Smooth muscle cell of the brain vasculature (primary cell): ENCODE data around the gene MIEN1.
"Not testable (repeated sequence)": the region's sequence is repeated elsewhere in the genome, so short reads cannot be mapped to it uniquely, and the experiment has no call there.

Experiments
- DNase-seq: peaks from one replicate; pipeline ENCODE4 v3.0.0-alpha.2; 2012; ENCODE audit warnings: low read depth, low spot score

Gene MIEN1, protein sequence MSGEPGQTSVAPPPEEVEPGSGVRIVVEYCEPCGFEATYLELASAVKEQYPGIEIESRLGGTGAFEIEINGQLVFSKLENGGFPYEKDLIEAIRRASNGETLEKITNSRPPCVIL

DNA sequence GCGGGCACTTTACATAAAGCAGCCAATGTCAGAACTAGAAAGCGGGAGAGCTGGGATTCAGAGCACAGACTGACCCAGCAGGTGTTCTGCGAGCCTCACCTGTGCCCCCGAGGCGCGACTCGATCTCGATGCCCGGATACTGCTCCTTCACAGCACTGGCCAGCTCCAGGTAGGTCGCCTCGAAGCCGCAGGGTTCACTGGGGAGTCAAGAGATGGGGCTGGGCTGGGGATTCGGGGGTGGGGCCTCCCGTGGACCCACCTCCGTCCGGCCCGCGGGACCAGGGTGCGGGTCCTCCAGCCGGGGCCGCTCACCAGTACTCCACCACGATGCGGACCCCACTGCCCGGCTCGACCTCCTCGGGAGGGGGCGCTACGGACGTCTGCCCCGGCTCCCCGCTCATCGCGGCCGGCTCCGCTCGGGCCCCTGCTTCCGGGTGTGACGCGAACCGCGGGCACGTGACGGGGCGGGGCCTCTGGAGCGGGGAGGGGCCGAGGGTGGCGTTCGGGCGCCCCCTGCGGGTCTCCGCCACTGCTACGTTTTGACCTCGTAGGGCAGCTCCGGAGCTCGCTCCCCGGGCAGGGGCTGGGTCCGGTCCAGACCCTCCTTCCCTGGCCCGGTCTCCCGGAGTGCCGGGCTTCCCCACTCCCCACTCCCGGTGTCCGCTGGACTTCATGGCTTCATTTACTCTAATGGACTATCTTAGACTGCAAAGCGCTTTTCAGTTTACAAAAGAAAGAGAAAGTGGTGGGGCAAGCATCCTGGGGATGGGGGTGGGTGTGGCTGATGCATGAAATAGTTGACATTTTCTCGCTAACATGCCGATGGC, at the start of gene MIEN1:
MIEN1 (minus strand) TSS at position 438 of the 827 bp plus-strand sequence; CDS start at position 401, 37 bp downstream.
- DNase-seq, result peak; percentile 44

DNA sequence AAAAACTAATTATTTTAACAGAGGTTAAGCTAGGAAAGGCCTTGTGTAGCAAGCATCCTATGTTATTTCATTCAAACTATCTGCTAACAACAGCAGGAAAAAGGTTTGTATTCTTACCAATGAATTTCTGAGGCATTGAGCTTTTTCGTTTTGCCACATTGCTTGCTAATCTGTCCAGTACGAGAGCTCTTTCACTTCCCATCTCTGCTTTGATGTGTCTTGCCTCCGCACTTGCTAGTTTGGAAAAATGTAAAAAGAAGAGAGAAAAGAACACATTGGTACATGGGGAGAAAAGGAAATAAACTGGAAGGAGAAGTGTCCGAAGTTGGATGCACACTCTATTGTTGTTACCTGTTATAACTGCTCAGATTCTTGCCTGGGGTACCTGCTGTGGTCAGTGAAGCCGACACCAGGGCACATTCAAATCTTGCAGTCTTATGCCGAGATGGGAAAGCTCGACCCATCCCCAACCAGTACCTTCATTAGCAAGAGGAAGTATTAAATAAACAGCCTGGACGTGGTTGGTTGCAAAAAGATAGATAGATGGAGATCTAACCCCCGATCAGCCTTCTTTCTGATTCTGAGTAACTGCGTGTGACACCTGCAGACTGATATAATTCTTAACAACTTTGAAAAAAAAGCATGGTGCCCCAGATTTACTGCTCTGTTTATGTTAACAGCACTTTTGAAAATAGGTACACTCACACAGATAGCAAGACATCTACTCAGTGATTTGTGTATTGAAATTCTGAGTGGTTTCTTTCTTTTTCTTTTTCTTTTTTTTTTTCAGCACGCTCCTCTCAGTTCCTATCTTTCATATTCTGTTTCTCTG, 47.4 kb upstream of the MIEN1 start:
- DNase-seq, result no peak

DNA sequence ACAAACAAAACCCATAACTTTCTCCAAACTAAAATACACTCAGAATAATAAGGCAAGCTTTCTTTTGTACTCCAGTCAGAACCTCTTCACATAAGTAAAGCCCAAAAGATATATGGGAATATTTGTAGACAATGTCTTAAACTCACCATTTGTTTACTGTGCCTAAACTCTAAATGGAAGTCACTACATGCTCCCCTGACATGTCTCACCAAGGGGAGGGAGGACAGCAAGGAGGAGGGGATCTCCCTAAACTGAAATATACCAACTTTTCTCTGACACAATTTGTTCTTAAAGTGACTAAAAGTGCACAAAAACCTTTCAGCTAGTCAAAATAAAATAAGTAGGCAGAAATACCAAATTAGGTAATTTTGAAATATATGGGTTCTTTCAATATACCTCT, 45.9 kb upstream of the MIEN1 start:
- no peak for DNase-seq

DNA sequence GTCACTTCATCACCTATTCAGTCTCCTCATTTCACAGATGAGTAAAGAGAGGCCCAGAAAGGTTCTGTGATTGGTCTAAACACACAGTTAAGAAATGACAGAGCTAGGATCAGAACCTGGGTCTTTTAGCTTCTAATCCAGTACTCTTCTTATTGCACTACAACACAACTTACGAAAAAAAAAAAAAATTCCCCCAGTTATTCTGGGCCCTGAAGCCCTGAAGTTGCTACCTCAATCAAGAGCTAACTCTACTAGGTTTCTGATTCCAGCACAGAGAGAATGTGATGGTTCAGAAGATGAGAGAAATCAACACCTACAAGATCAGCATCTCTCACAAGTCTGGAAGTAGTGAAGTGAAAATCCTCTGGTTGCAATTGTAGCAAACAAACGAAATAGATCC, 44.7 kb upstream of the MIEN1 start:
- DNase-seq, result no peak

DNA sequence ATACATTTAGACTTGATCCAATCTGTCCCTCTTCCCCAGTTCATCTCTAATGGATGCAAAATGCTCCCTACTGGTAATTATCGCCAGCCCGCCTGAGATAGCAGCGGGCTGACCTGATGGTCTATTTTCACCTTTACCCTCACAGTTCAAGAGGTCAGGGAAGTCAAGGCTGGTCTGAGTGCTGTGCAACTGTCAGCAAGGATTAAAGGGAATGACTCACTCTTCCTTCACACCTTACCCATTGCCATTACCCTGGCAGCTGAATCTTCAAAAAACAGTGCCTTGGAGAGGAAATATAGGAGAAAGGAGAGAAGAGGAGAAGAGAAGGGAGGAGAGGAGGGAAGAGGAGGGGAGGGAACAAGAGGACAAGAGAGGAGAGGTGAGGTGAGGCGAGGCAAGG, 43.7 kb upstream of the MIEN1 start:
- DNase-seq, result no peak

DNA sequence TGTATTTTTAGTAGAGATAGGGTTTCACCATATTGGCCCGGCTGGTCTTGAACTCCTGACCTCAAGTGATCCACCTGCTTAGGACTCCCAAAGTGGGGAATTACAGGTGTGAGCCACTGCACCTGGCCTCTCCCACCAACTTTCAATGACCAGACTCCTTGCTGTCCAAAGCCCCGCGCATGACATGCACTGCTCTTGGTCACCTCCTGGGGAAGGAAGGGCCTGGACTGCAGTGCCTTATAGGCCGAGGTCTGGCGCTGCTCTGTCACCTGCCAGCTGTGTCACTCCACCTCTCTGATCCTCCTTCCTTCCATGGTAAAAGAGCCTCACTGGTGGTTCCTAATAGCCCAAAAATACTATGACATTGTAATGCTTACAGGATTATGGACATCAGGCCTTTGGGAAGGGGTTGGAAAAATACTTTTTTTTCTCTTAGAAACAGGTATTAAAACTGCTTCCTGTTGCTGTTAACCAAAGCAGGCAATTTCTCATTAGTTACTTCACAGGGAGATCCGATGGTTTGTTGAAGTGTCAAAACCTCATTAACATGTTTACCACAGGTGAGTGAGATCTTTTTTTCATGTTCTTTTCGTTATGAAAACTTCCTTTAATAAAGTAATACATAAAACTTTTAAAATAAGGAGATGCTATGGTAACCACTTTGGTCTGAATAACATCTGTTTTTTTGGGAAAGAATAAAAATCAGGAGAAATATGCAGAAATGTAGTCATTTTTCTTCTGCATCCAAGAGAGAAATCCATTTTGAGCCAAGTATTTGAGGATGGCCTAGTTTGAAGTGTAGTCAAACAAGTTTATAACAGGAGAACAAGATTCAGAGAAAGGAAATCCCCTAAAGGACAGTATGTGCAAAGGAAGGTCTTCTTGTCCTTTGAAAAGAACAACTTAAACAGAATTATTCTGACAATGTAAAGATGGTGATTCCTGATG, 42.9 kb upstream of the MIEN1 start:
- no peak for DNase-seq

DNA sequence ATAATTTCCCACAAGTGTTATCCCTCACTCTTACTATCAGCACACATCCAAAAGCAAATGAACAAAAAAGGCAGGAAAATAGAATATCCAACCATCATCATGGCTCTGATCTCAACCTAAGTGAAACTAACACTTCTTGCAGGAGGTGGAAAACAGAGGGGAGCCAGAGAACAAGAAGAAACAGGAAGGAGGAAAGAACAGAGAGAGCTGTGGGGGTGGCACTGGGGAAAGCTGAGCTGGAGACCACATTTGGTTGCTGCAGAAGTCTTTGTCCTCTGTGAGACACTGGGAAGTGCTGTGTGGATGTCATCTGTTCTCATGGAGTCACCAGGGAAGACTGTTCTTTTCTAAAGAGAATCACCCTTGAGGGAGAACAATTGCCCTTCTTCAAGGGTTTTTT, 42.1 kb upstream of the MIEN1 start:
- DNase-seq, result no peak

DNA sequence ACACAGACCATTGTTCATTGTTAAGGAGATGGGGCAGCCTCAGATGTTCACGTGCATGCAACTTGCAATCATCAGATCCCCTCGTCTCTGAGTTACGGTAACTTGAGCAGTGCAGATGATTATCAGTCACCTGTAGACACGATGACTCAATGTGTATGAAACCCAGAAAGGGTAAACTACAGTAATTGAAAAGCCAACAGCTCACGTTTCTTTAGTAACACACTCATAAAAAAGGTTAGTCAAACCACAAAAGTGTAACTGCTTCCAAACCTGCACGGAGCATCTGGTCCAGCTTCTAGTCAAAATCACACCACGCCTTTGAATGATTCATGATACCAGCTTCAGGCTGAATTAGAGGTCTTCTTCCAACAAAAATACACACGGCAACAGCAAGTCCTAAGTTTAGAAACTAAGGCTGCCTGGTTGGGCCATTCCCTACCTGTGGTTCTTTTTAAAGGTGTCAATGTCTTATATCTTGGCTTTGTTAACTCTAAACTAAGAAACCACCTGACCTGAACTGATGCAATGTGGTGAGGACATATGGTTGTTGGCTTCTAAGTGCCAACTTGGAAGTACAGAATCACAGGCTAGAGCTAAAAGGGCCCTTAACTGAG, 39.7 kb upstream of the MIEN1 start:
- no peak for DNase-seq

DNA sequence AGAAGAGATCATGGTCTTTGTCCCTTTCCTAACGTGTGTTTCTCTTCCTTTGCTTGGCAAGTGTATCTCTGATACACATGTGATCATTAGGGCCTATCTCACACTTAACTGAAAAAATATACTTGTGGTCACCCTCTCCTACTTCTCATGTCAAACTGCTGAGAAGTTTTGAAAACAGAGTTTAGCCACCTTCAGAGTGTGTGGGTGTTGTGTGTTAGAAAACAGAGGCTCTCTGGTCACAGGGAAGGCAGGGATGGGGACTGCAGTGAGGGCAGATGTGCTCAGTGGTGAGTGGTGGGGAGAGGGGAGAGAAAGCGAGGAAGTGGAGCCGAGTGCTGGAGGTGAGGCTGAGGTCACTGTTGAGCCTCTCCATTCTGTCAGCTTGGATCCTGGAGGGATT, 36.8 kb upstream of the MIEN1 start:
- DNase-seq, result no peak

DNA sequence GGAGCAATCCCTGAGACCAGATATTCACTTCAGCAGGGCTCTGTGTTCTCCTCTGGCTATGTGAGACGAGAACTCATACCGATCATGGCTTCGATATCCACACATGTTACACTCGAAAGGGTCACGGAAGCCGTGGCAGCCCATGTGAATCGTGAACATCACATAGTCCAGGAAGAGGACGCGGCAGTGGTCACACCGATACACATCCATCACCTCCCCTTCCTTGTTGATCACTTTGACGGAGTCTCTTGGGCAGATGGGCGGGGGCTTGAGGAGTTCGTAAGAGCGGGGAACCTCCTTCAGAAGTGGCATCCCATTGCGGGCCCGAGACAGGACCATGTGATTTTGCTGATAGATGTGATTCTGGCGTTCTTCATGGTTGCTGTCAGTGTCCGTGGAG, 35.4 kb upstream of the MIEN1 start:
- no peak for DNase-seq

DNA sequence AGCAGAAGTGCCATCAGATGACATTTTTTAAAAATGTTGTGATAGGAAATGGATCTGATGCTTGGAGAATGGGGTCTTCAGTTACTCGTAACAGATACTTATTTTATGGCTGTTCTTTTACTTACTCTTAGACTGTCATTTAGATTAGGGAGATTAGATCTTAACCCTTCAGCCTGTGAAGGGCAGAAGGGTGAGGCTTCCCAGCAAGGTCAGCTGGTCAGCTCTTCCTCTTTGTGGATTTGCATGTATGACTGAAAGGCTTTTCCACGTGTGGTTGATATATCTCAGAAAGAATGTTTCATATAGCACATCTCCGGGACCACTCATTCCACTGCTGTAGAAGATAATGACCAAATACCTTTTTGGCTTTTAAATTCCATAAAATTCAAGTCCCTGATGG, 34.8 kb upstream of the MIEN1 start:
- DNase-seq, result no peak

DNA sequence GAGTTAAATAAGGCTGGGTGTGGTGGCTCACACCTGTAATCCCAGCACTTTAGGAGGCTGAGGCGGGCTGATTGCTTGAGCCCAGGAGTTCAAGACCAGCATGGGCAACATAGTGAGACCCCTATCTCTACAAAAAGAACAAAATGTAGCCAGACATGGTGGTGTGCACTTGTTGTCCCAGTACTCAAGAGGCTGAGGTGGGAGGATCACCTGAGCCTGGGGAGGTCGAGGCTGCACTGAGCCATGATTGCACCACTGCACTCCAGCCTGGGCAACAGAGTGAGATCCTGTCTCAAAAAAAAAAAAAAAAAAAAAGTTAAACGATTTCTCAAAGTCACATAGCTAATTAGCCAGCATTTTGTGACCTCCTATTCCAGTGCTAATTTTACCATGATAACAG, 33.8 kb upstream of the MIEN1 start:
- DNase-seq, result not testable (repeated sequence)

DNA sequence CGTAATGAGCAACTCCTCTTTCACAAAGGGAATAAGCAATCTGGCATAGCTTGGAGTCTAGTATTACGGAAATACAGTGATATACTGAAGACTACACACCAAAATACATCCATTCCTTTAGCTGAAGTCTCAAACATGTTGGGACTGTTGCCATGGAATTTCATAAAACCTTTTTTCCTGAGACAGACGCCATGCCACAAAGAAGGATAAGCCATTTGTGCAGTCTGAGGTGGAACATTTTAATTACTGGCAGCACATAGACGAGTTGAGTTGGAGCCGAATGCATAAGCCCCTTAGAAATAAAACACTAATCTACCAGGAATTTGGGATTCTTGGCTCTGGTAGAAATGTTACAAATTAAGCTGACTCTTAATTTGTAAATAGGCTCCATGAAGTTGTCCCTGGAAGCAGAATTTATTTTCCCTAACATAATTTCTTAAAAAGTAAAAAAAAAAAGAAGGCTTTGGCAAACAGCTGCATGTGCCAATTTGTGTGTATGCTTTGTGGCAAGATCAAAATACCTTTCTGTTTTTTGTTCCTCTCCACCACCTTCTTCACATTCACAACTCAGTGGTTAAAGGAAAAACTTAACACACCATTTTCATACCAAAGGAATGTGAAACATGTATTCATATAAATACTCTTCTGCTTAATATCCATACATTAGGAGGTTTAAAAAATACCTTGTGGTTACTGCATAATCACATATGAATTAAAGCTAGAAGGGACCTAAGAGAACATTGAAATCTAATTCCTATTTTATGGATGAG, 32.9 kb upstream of the MIEN1 start:
- DNase-seq, result no peak

DNA sequence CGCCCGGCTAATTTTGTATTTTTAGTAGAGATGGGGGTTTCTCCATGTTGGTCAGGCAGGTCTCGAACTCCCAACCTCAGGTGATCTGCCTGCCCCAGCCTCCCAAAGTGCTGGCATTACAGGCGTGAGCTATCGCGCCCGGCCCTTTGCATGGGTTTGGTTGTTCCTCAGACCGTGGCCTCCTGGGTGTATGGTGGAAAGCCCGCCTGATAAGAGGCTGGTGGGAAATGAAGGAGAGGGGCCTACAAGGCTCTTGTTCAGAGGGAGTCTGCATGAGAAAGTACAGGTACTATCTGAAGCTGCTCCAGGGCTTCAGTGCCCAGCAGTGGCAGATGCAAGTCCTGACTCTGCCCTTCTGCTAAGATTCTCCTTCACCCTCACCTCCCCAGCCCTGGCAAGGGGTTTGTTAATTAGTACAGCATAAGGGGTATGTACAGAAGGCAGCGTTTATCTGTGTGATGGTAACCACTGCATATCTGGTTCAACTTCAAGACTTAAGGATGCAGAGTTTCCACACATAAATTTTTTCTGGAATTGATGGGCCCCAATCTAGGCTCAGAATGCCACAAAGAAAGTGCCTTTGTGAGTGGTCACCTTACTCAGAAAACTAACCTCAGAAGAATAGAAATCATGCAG, 31.6 kb upstream of the MIEN1 start:
- DNase-seq, result no peak

DNA sequence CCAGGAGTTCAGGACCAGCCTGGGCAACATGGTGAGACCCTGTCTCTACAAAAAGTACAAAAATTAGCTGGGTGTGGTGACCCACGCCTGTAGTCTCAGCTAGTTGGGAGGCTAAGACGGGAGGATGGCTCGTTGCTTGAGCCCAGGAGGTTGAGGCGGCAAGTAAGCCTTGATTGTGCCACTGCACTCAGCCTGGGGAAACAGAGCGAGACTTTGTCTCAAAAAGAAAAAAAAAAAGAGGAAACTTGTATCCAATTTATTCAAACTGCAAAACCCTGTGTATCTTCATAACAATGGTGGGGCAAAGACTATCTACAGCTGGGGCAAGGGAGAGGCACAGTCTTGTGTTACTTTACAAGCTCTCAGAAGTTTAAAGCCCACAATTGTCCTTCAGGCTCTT, 28.9 kb upstream of the MIEN1 start:
- DNase-seq, result no peak

DNA sequence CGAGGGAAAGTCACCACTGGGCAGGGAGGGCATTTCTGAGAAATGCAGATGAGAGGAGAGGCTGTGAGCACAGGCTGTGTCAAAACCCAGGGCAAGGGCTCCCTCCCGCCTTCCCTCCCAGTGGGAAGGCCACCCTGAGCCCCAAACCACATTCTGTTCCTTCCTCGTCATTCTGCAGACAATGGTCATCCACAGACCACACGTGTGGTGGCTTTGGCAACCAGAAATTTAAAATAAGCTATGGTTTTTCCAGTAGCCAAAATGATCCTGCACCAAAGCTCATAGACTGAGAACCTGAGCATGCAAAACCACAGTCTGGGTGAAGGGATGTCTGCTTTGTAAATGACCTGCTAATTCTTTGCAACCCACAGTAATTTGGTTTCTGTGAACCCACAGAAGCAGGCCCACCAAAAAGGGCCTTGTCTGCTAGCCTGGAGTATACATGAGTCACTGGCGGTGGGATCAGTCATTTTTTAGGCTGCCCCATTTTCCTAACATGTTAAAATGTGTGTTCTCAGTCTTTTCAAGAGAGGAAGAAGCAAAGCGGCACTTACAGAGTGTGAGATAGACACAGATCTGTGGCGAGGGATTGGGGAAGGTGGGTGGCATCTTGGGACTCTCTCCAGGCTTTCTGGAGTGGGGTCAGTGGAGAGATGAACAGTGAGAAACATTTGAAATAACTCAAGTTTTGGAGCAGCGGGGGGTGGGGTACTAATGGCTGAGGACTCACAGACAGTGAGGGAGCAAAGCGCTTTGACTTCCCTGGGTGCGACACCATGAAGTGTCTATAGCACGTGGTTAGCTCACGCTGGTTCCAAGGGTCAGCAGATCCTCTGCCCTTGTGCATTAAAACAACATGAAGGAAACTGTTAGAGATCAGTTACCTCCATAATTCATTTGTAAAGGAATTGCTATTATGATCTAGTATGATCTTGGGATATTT, 27.9 kb upstream of the MIEN1 start:
- no peak for DNase-seq

DNA sequence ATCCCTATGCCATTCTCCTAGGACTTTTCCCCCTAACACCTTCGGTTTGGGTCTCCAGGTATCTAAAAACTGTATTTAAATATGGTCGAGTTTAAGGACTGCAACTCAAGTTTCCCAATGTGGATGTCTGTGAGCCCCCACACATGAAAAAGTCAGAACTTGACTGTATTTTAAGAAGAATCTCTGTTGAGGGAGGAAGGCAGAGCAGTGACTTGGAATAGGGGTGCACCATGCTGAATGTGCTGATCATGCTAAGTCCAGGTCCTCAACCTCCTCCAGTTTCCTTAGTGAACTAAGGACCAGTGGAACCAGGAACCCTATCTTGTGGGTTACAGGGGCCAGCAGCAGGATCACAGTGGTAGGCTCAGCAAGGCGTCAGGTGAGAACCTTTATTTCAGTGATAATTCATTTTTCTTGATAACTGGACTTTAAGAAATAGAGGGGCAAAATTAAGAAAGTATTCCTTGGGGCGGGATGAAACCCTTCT, 26.9 kb upstream of the MIEN1 start:
- DNase-seq, result no peak

DNA sequence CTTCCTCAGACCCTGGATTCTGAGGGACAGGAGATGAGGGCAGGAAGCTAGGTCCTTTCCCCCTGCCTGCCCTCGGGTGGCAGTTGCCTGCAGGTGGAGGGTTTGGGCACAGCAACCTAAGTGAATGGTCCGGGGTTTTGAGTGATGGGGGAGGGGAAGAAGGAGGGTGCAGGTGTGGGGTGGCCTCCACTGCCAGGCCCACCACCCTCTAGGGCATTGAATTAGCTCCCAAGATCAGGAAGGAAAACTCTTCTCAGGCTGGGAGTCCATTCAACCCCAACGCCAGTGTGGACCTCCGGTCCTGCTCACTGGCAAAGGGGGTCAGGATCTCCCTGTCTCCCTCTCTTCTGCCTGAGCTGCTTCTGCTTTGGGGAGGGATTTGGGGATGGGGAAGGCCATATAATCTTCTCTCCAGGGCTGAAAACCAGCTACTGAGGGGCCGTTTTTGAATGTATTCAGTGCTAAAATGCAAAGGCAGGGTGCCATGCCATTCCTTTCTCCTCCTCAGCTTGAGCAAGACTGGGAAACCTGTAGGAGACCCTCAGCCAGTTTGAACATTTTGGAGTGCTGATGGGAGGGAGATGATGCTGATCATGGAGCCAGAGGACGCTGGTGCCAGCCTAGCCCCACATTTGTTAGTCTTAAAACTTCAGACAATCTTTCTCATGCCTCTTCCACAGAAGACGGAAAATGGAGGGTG, 26.2 kb upstream of the MIEN1 start:
- no peak for DNase-seq
